H1 (cell line): ENCODE measurements around the gene TSPEAR. TPM values are rescaled to one million over a fixed set of nuclear protein-coding genes. Genes with fewer than 3 reads are reported as not detected.

Experiments
- CTCF ChIA-PET: fragments of 300-600 bp; sonication (Branson Sonifier 250); formaldehyde crosslinking; loops from one replicate; lab custom pipeline; 2021; ENCODE audit not compliant: partially characterized antibody; lab: Charles Lee
- POLR2A ChIA-PET: fragments of 300-600 bp; sonication (Branson Sonifier 250); formaldehyde crosslinking; loops from one replicate; lab custom pipeline; 2021; ENCODE audit warnings: inconsistent platforms; ENCODE audit not compliant: partially characterized antibody; lab: Charles Lee
- DNase-seq, 2 experiments: peaks; one replicate each; pipeline versions ENCODE4 v3.0.0 to v3.0.0-alpha.2; 2010 to 2022; ENCODE audit warnings: low spot score in 2 of 2, low read depth in 1 of 2, mixed read lengths in 1 of 2
- FAIRE-seq: peaks from 2 replicates; lab custom pipeline; 2011; peaks lifted over from hg19 to GRCh38; lab: Jason Lieb, UNC
- H2AFZ ChIP-seq: 2 replicates; pipeline ENCODE4 v1.8.1; 2012; ENCODE audit warnings: low read length, inconsistent platforms
- H2AK5ac ChIP-seq: 2 replicates; pipeline ENCODE4 v1.6.1; 2013; ENCODE audit warnings: low read depth, low read length
- H2BK120ac ChIP-seq: replicated peaks from 2 replicates; pipeline ENCODE3; 2013; ENCODE audit warnings: low read depth, low read length, inconsistent platforms
- H2BK12ac ChIP-seq: 2 replicates; pipeline ENCODE4 v1.6.1; 2013; ENCODE audit warnings: low read depth, low read length
- H2BK15ac ChIP-seq: 2 replicates; pipeline ENCODE4 v1.6.1; 2013; ENCODE audit warnings: low read length
- H2BK20ac ChIP-seq: 2 replicates; pipeline ENCODE4 v1.6.1; 2013; ENCODE audit warnings: low read length
- H2BK5ac ChIP-seq: 2 replicates; pipeline ENCODE4 v1.6.1; 2013; ENCODE audit warnings: low read depth, low read length
- H3K14ac ChIP-seq: 2 replicates; pipeline ENCODE4 v1.6.1; 2013; ENCODE audit warnings: inconsistent platforms; ENCODE audit not compliant: insufficient read length
- H3K18ac ChIP-seq: 2 replicates; pipeline ENCODE4 v1.6.1; 2013; ENCODE audit warnings: low read length; ENCODE audit errors: extremely low read depth
- H3K23ac ChIP-seq: 2 replicates; pipeline ENCODE4 v1.6.1; 2013; ENCODE audit warnings: inconsistent platforms; ENCODE audit not compliant: insufficient read length
- H3K23me2 ChIP-seq: 2 replicates; pipeline ENCODE4 v1.6.1; 2013; ENCODE audit warnings: low read depth, low read length
- H3K27ac ChIP-seq: 2 replicates; pipeline ENCODE4 v1.6.1; 2011; ENCODE audit warnings: low read depth, low read length, inconsistent platforms
- H3K27me3 ChIP-seq, 4 experiments: replicated peaks in 1 of 4; 1 replicate in 1 of 4; 2 replicates in 3 of 4; pipeline versions ENCODE4 v1.6.1 to v1.8.1; 2011 to 2013; ENCODE audit warnings: low read length in 3 of 4, mild to moderate bottlenecking in 3 of 4, inconsistent platforms in 2 of 4, mixed read lengths in 2 of 4, moderate library complexity in 1 of 4; ENCODE audit not compliant: control insufficient read depth in 3 of 4, insufficient read depth in 3 of 4; ENCODE audit errors: extremely low read depth in 1 of 4
- H3K36me3 ChIP-seq, 4 experiments: 2 replicates each; pipeline versions ENCODE4 v1.6.1 to v1.8.1; 2011 to 2013; ENCODE audit warnings: mild to moderate bottlenecking in 4 of 4, low read length in 3 of 4, moderate library complexity in 2 of 4, control low read depth in 1 of 4, inconsistent platforms in 1 of 4; ENCODE audit not compliant: insufficient read depth in 4 of 4, control insufficient read depth in 2 of 4
- H3K4ac ChIP-seq: replicated peaks from 2 replicates; pipeline ENCODE3; 2013; ENCODE audit warnings: low read length, low read depth, mixed read lengths, inconsistent platforms; ENCODE audit not compliant: insufficient read length
- H3K4me1 ChIP-seq, 4 experiments: replicated peaks in 1 of 4; 1 replicate in 1 of 4; 2 replicates in 3 of 4; pipeline versions ENCODE4 v1.6.1 to v1.8.1; 2011 to 2013; ENCODE audit warnings: low read length in 3 of 4, inconsistent platforms in 2 of 4, mixed read lengths in 1 of 4; ENCODE audit not compliant: insufficient read depth in 4 of 4, control insufficient read depth in 3 of 4
- H3K4me2 ChIP-seq, 2 experiments: 2 replicates each; pipeline versions ENCODE4 v1.6.1 to v1.8.1; 2011 to 2013; ENCODE audit warnings: low read depth in 2 of 2, low read length in 2 of 2, control low read depth in 1 of 2, inconsistent platforms in 1 of 2, mild to moderate bottlenecking in 1 of 2; ENCODE audit not compliant: insufficient read depth in 1 of 2
- H3K4me3 ChIP-seq, 4 experiments: fragments of 200-600, 300-600 bp in 1 of 4; sonication (generic), shearing (Covaris generic), sonication (Bioruptor Twin) in 1 of 4; 2 replicates each; pipeline versions ENCODE4 v1.5.1 to v1.8.1; 2011 to 2016; ENCODE audit warnings: low read length in 4 of 4, low read depth in 3 of 4, control low read depth in 2 of 4, inconsistent platforms in 2 of 4, mild to moderate bottlenecking in 2 of 4, mixed read lengths in 1 of 4, moderate library complexity in 1 of 4; ENCODE audit not compliant: insufficient read depth in 2 of 4; ENCODE audit errors: extremely low read depth in 1 of 4
- H3K56ac ChIP-seq: replicated peaks from 2 replicates; pipeline ENCODE3; 2013; ENCODE audit warnings: low read depth, mild to moderate bottlenecking, mixed read lengths, low read length, inconsistent platforms; ENCODE audit not compliant: insufficient read length
- H3K79me1 ChIP-seq: 2 replicates; pipeline ENCODE4 v1.6.1; 2013; ENCODE audit warnings: low read depth, low read length, control low read depth
- H3K79me2 ChIP-seq, 2 experiments: 2 replicates each; pipeline versions ENCODE4 v1.6.1 to v1.8.1; 2012 to 2013; ENCODE audit warnings: low read length in 2 of 2, mild to moderate bottlenecking in 2 of 2, inconsistent platforms in 1 of 2; ENCODE audit not compliant: insufficient read depth in 2 of 2, control insufficient read depth in 1 of 2
- H3K9ac ChIP-seq, 4 experiments: replicated peaks in 1 of 4; 1 replicate in 1 of 4; 2 replicates in 3 of 4; pipeline versions ENCODE4 v1.6.1 to v1.8.1; 2011 to 2013; ENCODE audit warnings: low read depth in 3 of 4, low read length in 3 of 4, control low read depth in 2 of 4, mild to moderate bottlenecking in 2 of 4, moderate library complexity in 2 of 4, inconsistent platforms in 1 of 4; ENCODE audit errors: extremely low read depth in 1 of 4
- H3K9me3 ChIP-seq, 2 experiments: 2 replicates each; pipeline versions ENCODE4 v1.6.1 to v1.8.1; 2012 to 2013; ENCODE audit warnings: mild to moderate bottlenecking in 2 of 2, moderate library complexity in 2 of 2, control low read depth in 1 of 2, inconsistent platforms in 1 of 2, low read depth in 1 of 2, low read length in 1 of 2, mixed read lengths in 1 of 2; ENCODE audit not compliant: insufficient read depth in 2 of 2
- H4K20me1 ChIP-seq, 2 experiments: replicated peaks in 1 of 2; 2 replicates each; pipeline versions ENCODE3 to v1.8.1; 2011 to 2013; ENCODE audit warnings: inconsistent platforms in 2 of 2, low read length in 2 of 2, mild to moderate bottlenecking in 1 of 2; ENCODE audit not compliant: insufficient read depth in 2 of 2, control insufficient read depth in 1 of 2
- H4K5ac ChIP-seq: 2 replicates; pipeline ENCODE4 v1.6.1; 2013; ENCODE audit warnings: low read length, low read depth, mixed read lengths, inconsistent platforms; ENCODE audit not compliant: insufficient read length
- H4K8ac ChIP-seq: 2 replicates; pipeline ENCODE4 v1.8.0; 2013; ENCODE audit warnings: mild to moderate bottlenecking, moderate library complexity, low read length, inconsistent platforms; ENCODE audit not compliant: insufficient read depth; ENCODE audit errors: extremely low read depth
- H4K91ac ChIP-seq: replicated peaks from 2 replicates; pipeline ENCODE3; 2013; ENCODE audit warnings: low read length, mixed read lengths, inconsistent platforms; ENCODE audit not compliant: insufficient read length
- HDAC6 ChIP-seq: IDR thresholded peaks from one replicate; pipeline ENCODE4 v1.7.1; 2012; ENCODE audit warnings: low read depth, mild to moderate bottlenecking, inconsistent platforms, low read length, moderate library complexity
- KDM4A ChIP-seq: IDR thresholded peaks from one replicate; pipeline ENCODE4 v1.7.1; 2012; ENCODE audit warnings: low read depth, mild to moderate bottlenecking, moderate library complexity, low read length, inconsistent platforms; ENCODE audit not compliant: severe bottlenecking
- PHF8 ChIP-seq: fragments of 200-600 bp; sonication (generic); conservative IDR thresholded peaks from 2 replicates; pipeline ENCODE4 v1.7.1; 2012; ENCODE audit warnings: low read depth, mild to moderate bottlenecking, inconsistent platforms, low read length, moderate library complexity
- RAD21 ChIP-seq, 2 experiments: IDR thresholded peaks in 1 of 2; conservative IDR thresholded peaks in 1 of 2; 2 replicates each; pipeline ENCODE4 v1.6.1; 2011; ENCODE audit warnings: low read depth in 2 of 2, low read length in 2 of 2, improper control_type of control experiment in 1 of 2, inconsistent platforms in 1 of 2, mild to moderate bottlenecking in 1 of 2, moderate library complexity in 1 of 2
- SP4 ChIP-seq: IDR thresholded peaks from 2 replicates; pipeline ENCODE4 v1.6.1; 2012; ENCODE audit warnings: low read length, inconsistent platforms
- SRF ChIP-seq: IDR thresholded peaks from 2 replicates; pipeline ENCODE4 v1.6.1; 2011; ENCODE audit warnings: mild to moderate bottlenecking, low read depth, low read length, moderate library complexity
- TAF1 ChIP-seq: IDR thresholded peaks from 2 replicates; pipeline ENCODE4 v1.6.1; 2011; ENCODE audit warnings: mild to moderate bottlenecking, low read depth, low read length
- WGBS, 2 experiments: shearing (Covaris generic) in 1 of 2; methylation state at CpG; one replicate each; pipeline versions ENCODE4 v1.1.6 to v1.1.7; 2013 to 2015; ENCODE audit warnings: low lambda C conversion rate in 2 of 2, mixed read lengths in 2 of 2, inconsistent platforms in 1 of 2, low coverage in 1 of 2, missing lambda C conversion rate in 1 of 2; ENCODE audit not compliant: insufficient replicate concordance in 2 of 2, insufficient coverage in 1 of 2, insufficient read length in 1 of 2; ENCODE audit errors: extremely low coverage in 1 of 2, missing lambda C conversion rate in 1 of 2; 5-methylcytosine and 5-hydroxymethylcytosine counted together
- polyA plus RNA-seq, 7 experiments: library from polyadenylated mRNA; depleted of rRNA in 3 of 7; stranded (reverse) in 5 of 7; unstranded in 2 of 7; fragments of >200 nt in 5 of 7; fragments of 200-250 nt in 2 of 7; gene quantifications; 1 replicate in 5 of 7; 2 replicates in 1 of 7; 4 replicates in 1 of 7; pipeline versions ENCODE4 v1.2.1 to v1.2.3, GENCODE V29; 2011 to 2013; ENCODE audit warnings: missing spikeins in 2 of 7, mixed read lengths in 2 of 7
- total RNA-seq: library from RNA; stranded (reverse); fragmentation: NEBNext Ultra II Directional; extraction: Animal tissue kit (Norgen Biotek cat#: 25700); gene quantifications from 2 replicates; pipeline ENCODE4 v1.2.1, GENCODE V29; 2021
- TF ChIP-seq, protein P1 (sequence below): IDR thresholded peaks from 2 replicates; pipeline ENCODE4 v1.6.1; 2012; ENCODE audit warnings: low read length, inconsistent platforms

Gene TSPEAR
- total and polyA plus RNA-seq, 2 of the 8 experiments (the other 6 are each of a cell fraction or from before 2014, with no cell fraction given), result 0.58 to 0.89 TPM

DNA sequence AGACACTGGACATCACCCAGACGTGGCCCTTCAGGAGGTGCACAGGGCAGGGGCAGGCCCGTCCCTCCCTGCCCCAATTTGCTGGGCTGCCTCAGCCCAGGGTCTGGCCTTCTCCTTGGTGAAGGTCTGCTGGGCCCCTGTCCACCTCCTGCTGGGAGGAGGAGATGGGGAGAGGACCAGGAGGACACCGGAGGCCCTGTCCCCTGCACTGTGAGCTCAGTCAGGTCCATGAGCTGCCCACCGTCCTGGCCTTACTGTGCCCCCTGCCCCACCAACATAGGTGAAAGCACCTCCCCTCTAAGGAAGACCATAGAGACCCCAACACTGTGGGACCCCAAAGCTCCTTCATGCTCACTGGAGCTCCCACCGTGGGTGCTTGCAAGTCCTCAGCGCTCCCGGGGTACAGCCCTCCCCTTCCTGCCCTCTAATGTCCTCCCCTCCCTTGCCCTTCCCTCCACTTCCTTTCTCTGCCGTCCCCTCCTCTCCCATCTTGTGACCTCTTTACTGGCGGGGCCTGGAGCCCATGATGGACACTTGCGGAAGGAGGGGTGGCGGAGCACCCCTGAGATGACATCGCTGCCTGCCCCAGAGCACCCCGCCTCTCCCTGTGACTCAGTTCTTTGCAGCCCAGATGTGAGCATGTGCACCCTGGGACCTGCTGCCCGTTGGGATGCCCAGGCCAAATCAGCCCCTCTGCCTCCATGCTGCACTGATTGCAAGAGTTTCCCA lies 251.5 kb downstream of the TSPEAR start:
- H3K4me1 ChIP-seq, result peaks cover 0 to 3% (median 2%) of the 10 kb centered on the region in 4 experiments; a peak in 2 of 7 replicates
- WGBS, 2 experiments, result 90% methylated on average over 10 of the region's 14 CpGs; no CpG with 5 or more reads in 1 of the 2 experiments

More for the DNA sequence above, 251.5 kb downstream of the TSPEAR start:
- DNase-seq (no peak), FAIRE-seq (no peak)
- peaks cover 3% of the 10 kb centered on the region; the same call in 1 of the 2 replicates for H3K23me2 ChIP-seq
- no peak overlapping the region for H3K4me2 ChIP-seq
- H4K8ac ChIP-seq, result no peak overlapping the region
- no peak overlapping the region for H3K9ac ChIP-seq
- TF ChIP-seq, protein P1, sequence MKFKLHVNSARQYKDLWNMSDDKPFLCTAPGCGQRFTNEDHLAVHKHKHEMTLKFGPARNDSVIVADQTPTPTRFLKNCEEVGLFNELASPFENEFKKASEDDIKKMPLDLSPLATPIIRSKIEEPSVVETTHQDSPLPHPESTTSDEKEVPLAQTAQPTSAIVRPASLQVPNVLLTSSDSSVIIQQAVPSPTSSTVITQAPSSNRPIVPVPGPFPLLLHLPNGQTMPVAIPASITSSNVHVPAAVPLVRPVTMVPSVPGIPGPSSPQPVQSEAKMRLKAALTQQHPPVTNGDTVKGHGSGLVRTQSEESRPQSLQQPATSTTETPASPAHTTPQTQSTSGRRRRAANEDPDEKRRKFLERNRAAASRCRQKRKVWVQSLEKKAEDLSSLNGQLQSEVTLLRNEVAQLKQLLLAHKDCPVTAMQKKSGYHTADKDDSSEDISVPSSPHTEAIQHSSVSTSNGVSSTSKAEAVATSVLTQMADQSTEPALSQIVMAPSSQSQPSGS, result no peak
- no peak for TF ChIP-seq KDM4A
- TF ChIP-seq PHF8, result no peak
- no peak for TF ChIP-seq RAD21 (IDR thresholded peaks at IDR 0.05 in 1 of 2, conservative IDR thresholded peaks at IDR 0.05 in 1 of 2; ENCODE audit: low read depth in 2 of 2, low read length in 2 of 2)
- no peak for TF ChIP-seq SRF
- TF ChIP-seq HDAC6, result no peak
- no peak for TF ChIP-seq SP4
- no peak for TF ChIP-seq TAF1
- no peak overlapping the region for H2BK20ac ChIP-seq
- H3K27me3 ChIP-seq, result peaks cover 0 to 11% (median 4%) of the 10 kb centered on the region in 4 experiments; a peak in 4 of 7 replicates
- H4K5ac ChIP-seq, result no peak overlapping the region
- ChIA-PET POLR2A (no interaction called here), CTCF (interaction anchor here (0.5 to 1.1 kb wide), 2 partner anchors 14 to 20 kb away, joined by 3 to 4 read pairs; no protein-coding TSS in a partner anchor)
- no peak overlapping the region for H2AK5ac ChIP-seq
- no peak overlapping the region for H3K56ac ChIP-seq
- no peak overlapping the region for H3K4me3 ChIP-seq
- H3K27ac ChIP-seq, result no peak overlapping the region
- H2BK15ac ChIP-seq, result no peak overlapping the region
- no peaks in the 10 kb centered on the region for H3K79me2 ChIP-seq
- H3K36me3 ChIP-seq, result no peaks in the 10 kb centered on the region
- H3K4ac ChIP-seq, result no peak overlapping the region
- no peak overlapping the region for H3K14ac ChIP-seq
- no peak overlapping the region for H3K23ac ChIP-seq
- no peak overlapping the region for H2BK120ac ChIP-seq
- H2AFZ ChIP-seq, result no peak overlapping the region
- H3K18ac ChIP-seq, result no peak overlapping the region
- H2BK5ac ChIP-seq, result no peak overlapping the region
- no peak overlapping the region for H2BK12ac ChIP-seq
- no peak overlapping the region for H4K91ac ChIP-seq
- H3K79me1 ChIP-seq, result no peaks in the 10 kb centered on the region
- peaks cover 0 to 6% of the 10 kb centered on the region in 2 experiments for H4K20me1 ChIP-seq
- H3K9me3 ChIP-seq, result no peaks in the 10 kb centered on the region
